Activated T-cell treated with anti-CD3 and anti-CD28 coated beads, Interleukin-2, amount 50 U/mL, for 72 hours (primary cell): ENCODE measurements around the gene PDXP. TPM values are rescaled to one million over a fixed set of nuclear protein-coding genes. Genes with fewer than 3 reads are reported as not detected.
A peak's percentile ranks its signal among the peaks of the same experiment; 100 is the strongest.
"Not testable (repeated sequence)": the region's sequence is repeated elsewhere in the genome, so short reads cannot be mapped to it uniquely, and the experiment has no call there.

ENCODE experiments used
- ATAC-seq, 2 donors: fragments of 150-1000 bp; cut with Tn5 transposase; replicated peaks in 1 of 2; 2 replicates each; pipeline ENCODE4 v1.10.0; 2021; ENCODE audit warnings: moderate library complexity in 2 of 2, mild to moderate bottlenecking in 1 of 2
- DNase-seq, 2 donors: peaks; one replicate each; pipeline ENCODE4 v3.0.0; 2021 to 2022; ENCODE audit warnings: mixed read lengths in 1 of 2
- H3K27ac Mint-ChIP-seq: one replicate; pipeline ENCODE4 v1.8.0; 2022; ENCODE audit warnings: mild to moderate bottlenecking, moderate library complexity, mixed read lengths
- H3K27me3 Mint-ChIP-seq: one replicate; pipeline ENCODE4 v1.8.0; 2022; ENCODE audit warnings: low read depth, mixed read lengths
- H3K36me3 Mint-ChIP-seq, 2 donors: one replicate each; pipeline ENCODE4 v1.8.0; 2022; ENCODE audit warnings: mixed read lengths in 2 of 2, mild to moderate bottlenecking in 1 of 2; ENCODE audit not compliant: insufficient read depth in 2 of 2
- H3K4me1 Mint-ChIP-seq: one replicate; pipeline ENCODE4 v1.8.0; 2022; ENCODE audit warnings: low read depth, mixed read lengths
- H3K4me3 Mint-ChIP-seq, 2 donors: one replicate each; pipeline ENCODE4 v1.8.0; 2022; ENCODE audit warnings: mild to moderate bottlenecking in 2 of 2, mixed read lengths in 2 of 2, moderate library complexity in 2 of 2
- H3K9me3 Mint-ChIP-seq, 2 donors: one replicate each; pipeline ENCODE4 v1.8.0; 2022; ENCODE audit warnings: mixed read lengths in 2 of 2
- total RNA-seq, 2 donors: library from RNA; stranded (reverse); gene quantifications; one replicate each; pipeline ENCODE4 v1.2.3, GENCODE V29; 2022

Gene PDXP, protein sequence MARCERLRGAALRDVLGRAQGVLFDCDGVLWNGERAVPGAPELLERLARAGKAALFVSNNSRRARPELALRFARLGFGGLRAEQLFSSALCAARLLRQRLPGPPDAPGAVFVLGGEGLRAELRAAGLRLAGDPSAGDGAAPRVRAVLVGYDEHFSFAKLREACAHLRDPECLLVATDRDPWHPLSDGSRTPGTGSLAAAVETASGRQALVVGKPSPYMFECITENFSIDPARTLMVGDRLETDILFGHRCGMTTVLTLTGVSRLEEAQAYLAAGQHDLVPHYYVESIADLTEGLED
- total RNA-seq, result 10 to 100 TPM; 14.8 to 17.2 TPM

DNA sequence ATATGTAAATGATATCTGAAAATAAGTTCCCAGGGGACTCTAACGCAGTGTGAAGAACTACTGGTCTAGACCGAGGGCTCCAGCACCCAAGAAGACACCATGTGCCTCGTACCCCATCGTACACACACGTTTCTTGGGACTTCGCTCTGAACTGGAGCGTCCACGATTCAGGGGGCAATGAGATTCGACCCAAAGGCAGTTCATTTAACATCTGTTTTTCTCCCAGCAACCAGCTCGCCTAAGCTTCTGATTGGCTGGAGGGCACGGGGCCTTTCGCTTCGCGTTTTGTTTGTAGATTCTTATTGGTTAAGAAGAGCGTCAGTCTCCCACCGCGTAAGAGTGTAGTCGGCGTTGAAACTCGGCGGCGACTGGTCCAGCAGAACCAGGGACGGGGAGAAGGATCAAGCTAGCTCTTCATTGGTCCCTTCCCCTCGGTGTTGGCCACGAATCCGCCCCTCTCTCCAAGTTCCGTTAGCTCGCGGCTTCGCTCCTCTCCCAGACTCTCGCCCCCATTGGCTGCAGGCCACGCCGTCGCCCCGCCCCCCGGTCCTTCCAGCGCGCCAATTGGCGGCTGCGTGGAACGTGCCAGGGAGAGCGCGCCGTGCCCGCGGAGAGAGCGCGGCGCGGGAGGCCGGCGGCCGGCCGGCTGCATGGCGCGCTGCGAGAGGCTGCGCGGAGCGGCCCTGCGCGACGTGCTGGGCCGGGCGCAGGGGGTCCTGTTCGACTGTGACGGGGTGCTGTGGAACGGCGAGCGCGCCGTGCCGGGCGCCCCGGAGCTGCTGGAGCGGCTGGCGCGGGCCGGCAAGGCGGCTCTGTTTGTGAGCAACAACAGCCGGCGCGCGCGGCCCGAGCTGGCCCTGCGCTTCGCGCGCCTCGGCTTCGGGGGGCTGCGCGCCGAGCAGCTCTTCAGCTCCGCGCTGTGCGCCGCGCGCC, at the start of gene PDXP:
Gene PDXP, plus strand, starts transcription at position 591 of the 933 bp plus-strand sequence. Its CDS starts 60 bp downstream, at position 651.
- ATAC-seq, result peak; percentile 95 to 96
- DNase-seq, result peak; percentile 99
- no peaks in the 10 kb centered on the region for H3K27me3 Mint-ChIP-seq
- H3K4me1 Mint-ChIP-seq, result peaks cover 43% of the 10 kb centered on the region
- no peaks in the 10 kb centered on the region for H3K9me3 Mint-ChIP-seq
- H3K4me3 Mint-ChIP-seq, result peak within 1 kb of the TSS; percentile 89 to 91
- peak within 1 kb of the TSS; percentile 82 for H3K27ac Mint-ChIP-seq
- peaks cover 0 to 4% of the 10 kb centered on the region in 2 donors for H3K36me3 Mint-ChIP-seq

DNA sequence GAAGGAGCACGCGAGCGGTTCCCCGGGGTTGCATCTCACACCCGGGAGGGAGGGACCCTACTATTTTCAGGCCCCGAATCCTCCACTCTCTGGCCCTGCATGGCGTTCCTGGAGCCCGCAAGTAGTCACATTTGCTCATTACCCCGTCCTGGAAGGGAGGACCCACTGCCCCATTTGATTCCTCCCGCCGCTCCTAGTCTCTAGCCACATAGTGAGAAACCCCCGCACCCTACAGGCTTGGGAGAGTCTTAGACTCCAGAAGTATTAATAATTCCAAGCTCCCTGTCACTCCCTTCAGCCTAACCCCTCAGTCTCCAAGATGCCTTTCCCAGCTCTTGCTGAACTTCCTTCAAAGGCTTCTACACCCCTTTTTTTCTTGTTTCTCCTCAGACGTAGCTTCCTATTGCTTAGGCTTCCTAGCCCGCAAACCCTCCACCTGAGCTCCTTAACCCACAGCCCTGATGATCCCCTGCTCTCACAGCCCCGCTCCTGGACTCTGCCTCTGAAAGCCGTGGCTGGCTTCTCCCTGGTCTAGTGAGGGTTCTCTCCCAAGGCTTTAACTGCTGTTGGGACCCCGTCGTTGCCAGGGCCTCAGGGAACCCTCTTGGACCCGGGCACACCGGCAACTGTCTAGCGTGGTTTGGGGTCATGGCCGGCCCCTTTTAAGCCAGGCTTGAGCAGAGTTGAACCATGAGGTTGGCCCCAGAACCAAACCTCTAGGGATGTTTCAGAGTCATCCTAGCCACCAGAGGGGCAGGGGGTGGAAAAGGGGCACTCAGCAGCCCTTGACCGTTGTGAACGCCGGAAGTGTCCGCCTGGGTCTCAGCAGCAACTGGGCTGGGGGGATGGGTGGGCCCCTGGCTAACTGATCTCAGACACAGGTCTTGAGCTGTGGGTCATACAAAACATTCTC, 49.0 kb upstream of the PDXP start:
- peak in 1 of 2 donors; percentile 6 for DNase-seq
- Mint-ChIP-seq H3K27me3 (no peaks in the 10 kb centered on the region), H3K4me3 (peak overlapping the region; percentile 88 to 90), H3K36me3 (peaks cover 3 to 4% of the 10 kb centered on the region in 2 donors), H3K27ac (peak overlapping the region; percentile 71), H3K4me1 (peaks cover 47% of the 10 kb centered on the region), H3K9me3 (peaks cover 0 to 2% of the 10 kb centered on the region in 2 donors)
- ATAC-seq, result no peak

DNA sequence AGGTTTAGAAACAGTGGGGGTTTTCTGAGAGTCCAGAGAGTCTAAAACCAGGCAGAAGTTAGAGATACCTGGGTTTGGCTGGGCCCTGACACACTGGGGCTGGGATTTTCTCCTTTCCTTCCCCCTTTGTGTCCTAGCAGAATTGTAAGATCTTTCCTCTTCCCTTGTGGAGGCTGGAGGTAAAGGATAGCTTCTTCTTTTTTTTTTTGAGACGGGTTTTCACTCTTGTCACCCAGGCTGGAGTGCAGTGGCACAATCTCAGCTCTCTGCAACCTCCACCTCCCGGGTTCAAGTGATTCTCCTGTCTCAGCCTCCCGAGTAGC, 48.4 kb upstream of the PDXP start:
- not testable (repeated sequence) for H3K9me3 Mint-ChIP-seq

DNA sequence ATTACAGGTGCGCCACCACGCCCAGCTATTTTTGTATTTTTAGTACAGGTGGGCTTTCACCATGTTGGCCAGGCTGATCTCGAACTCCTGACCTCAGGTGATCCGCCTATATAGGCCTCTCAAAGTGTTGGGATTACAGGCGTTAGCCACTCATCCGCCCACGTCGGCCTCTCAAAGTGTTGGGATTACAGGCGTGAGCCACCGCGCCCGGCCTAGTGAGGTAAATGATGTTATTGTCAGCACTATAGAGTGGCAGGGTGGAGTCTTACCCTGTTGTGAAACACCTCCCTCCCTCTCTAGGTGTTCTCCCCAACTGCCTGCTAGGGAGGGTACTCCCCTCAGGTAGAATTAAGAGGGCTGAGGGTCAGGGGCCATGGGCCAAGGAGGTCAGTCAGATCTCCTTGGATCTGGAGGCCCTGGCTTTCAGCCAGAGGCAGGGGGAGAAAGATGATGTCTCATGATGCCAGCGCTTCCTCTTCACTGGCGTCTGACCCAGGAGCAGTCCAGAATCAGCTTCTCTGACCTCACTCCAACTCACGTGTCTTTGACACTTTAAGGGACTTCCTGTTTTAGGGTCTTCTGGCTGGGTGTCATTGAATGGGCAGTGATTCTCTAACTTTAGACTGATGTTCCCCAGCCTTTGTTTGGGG, 47.9 kb upstream of the PDXP start:
- H3K27ac Mint-ChIP-seq, result no peak overlapping the region
- H3K27me3 Mint-ChIP-seq, result no peaks in the 10 kb centered on the region
- H3K9me3 Mint-ChIP-seq, result peaks cover 0 to 2% of the 10 kb centered on the region in 2 donors
- DNase-seq (no peak), ATAC-seq (no peak)
- H3K4me1 Mint-ChIP-seq, result peaks cover 37% of the 10 kb centered on the region
- H3K36me3 Mint-ChIP-seq, result peaks cover 4 to 6% of the 10 kb centered on the region in 2 donors
- H3K4me3 Mint-ChIP-seq, result peak overlapping the region; percentile 88 to 90

More for the DNA sequence above, 48.4 kb upstream of the PDXP start:
- H3K27ac Mint-ChIP-seq, result peak overlapping the region; percentile 54
- ATAC-seq, H3K36me3 Mint-ChIP-seq, DNase-seq, H3K27me3 Mint-ChIP-seq: not testable (repeated sequence)
- H3K4me3 Mint-ChIP-seq, result peak overlapping the region; percentile 88 to 90
- H3K4me1 Mint-ChIP-seq, result peaks cover 42% of the 10 kb centered on the region

DNA sequence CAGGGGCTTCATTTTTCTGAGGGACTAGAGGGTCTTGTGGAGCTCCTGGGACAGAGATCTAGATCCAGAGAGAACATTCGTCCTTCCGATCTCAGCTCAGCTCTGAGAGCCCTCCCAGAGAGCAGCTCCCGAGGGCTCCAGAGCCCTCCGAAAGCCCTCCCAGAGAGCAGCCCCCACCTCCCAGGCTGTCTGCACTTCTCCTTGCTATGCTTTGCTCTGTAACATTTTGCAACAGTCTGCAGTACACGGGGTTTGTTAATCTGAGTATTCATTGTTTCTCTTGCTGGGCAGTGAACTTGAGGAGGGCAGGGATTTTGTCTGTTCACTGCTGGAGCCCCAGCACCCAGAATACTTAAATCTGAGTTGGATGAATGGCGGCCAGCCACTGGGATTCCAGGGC, 47.3 kb upstream of the PDXP start:
- Mint-ChIP-seq H3K27ac (no peak overlapping the region), H3K4me3 (peak overlapping the region in 1 of 2 donors; percentile 18), H3K9me3 (peaks cover 0 to 2% of the 10 kb centered on the region in 2 donors)

DNA sequence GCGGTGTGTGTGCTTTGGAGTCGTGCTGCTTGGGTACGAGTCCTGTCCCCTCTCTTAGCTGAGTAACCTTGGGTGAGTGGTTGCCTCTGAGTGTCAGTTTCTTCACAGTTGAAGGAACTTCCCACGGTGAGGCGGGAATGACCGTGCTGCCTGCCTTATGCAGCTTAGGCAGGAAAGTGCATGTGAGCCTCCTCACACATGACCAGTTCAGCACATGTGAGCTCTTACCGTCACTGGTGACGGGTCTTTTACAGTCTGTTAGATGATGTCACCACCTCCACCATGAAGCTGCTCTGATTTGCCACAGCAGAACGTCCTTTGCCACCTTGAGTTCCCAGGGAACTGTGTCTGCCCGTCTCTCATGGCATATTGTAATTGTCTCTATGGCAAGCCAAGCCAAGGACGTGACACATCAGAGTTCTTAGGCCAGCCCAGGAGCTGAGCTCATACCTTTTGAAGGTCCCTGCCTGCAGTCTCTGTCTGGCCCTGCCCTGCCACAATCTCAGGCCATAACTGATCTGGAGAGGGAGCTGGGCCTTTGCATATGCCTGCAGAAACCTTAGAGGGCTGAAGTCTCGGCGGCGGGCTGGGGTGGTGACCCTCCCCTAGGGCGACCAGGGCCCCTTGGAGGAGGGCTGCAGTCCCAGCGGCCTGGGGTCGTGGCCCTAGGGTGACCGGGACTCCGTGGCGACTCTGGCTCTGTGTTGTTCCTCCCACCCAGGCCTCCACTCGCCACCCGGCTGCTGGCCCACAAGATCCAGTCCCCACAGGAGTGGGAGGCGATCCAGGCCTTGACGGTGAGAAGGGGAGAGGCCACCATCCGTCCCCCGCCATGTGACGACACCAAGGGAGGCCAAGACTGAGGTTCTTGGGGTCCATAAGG, 42.1 kb upstream of the PDXP start:
- ATAC-seq (no peak), DNase-seq (no peak)
- no peak overlapping the region for H3K4me3 Mint-ChIP-seq
- no peak overlapping the region for H3K27ac Mint-ChIP-seq
- H3K27me3 Mint-ChIP-seq, result no peaks in the 10 kb centered on the region
- H3K36me3 Mint-ChIP-seq, result peaks cover 0 to 3% of the 10 kb centered on the region in 2 donors
- H3K4me1 Mint-ChIP-seq, result no peaks in the 10 kb centered on the region
- H3K9me3 Mint-ChIP-seq, result no peaks in the 10 kb centered on the region

More for the DNA sequence above, 47.3 kb upstream of the PDXP start:
- H3K36me3 Mint-ChIP-seq, result peaks cover 4 to 6% of the 10 kb centered on the region in 2 donors
- no peaks in the 10 kb centered on the region for H3K27me3 Mint-ChIP-seq
- peaks cover 34% of the 10 kb centered on the region for H3K4me1 Mint-ChIP-seq
- no peak for ATAC-seq
- DNase-seq, result no peak

DNA sequence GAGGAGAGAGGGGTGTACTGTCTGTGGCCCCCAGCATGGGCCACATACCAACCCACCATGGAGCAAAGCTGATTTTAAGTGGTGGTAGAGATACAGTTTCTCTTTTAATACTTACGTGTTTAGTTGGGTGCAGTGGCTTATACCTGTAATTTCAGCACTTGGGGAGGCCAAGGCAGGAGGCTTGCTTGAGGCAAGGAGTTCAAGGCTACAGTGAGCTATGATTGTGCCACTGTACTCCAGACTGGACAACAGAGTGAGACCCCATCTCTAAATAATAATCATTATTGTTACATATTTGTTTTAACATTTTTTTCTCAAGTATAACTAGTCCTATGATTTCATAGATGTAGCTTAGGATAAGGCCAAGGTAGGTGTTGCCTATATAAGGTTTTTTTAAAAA, 41.1 kb upstream of the PDXP start:
- Mint-ChIP-seq H3K9me3 (no peaks in the 10 kb centered on the region), H3K4me1 (no peaks in the 10 kb centered on the region), H3K27me3 (no peaks in the 10 kb centered on the region), H3K27ac (no peak overlapping the region), H3K36me3 (peaks cover 0 to 3% of the 10 kb centered on the region in 2 donors), H3K4me3 (no peak overlapping the region)
- ATAC-seq (no peak), DNase-seq (no peak)

DNA sequence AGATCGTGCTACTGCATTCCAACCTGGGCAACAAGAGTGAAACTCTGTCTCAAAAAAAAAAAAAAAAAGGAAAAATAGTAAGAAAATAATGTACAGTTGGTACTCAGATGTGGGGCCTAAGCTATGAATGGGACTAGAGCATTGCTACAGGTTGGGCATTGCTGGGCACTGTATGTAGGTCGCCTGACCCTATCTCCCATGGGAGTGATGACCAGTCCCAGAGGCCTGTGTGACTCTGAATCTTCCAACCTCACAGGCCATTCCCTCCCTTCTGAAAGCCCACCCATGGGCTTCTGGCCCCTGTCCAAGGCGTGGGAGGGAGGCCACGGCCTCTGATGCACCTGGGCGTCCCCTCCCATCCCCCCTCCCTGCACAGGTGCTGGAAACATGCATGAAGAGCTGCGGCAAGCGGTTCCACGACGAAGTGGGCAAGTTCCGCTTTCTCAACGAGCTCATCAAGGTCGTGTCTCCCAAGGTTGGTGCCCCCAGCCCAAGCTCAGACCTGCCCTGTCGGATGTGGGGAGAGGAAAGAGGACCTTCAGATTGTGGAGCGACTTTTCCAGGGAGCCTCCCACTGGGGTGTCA, 40.4 kb upstream of the PDXP start:
- Mint-ChIP-seq H3K4me1 (no peaks in the 10 kb centered on the region), H3K9me3 (no peaks in the 10 kb centered on the region), H3K27ac (no peak overlapping the region), H3K27me3 (no peaks in the 10 kb centered on the region), H3K4me3 (no peak overlapping the region), H3K36me3 (peaks cover 0 to 3% of the 10 kb centered on the region in 2 donors)
- ATAC-seq (no peak), DNase-seq (no peak)

DNA sequence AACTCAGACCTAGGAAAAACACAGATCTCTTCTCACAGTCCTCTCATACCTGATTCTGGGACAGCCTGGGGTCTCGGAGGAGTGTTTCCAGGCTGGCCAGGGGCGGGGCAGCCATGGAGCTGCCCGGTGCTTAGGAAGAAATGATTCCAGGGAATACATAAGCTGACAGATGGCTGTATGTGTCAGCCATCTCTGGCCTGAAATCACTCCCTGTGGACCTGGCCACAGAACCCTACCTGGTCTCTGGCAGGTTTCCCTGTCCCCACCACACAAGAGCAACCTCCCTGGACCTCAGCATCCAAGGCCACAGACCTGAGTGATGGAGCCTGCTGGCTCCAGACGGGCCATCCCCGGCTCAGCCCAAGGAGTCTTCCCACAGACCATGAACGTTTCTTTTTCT, 39.8 kb upstream of the PDXP start:
- H3K36me3 Mint-ChIP-seq, result peaks cover 0 to 4% of the 10 kb centered on the region in 2 donors
- no peak overlapping the region for H3K4me3 Mint-ChIP-seq
- no peak for ATAC-seq
- no peaks in the 10 kb centered on the region for H3K9me3 Mint-ChIP-seq
- H3K27me3 Mint-ChIP-seq, result no peaks in the 10 kb centered on the region
- DNase-seq, result no peak
- H3K27ac Mint-ChIP-seq, result no peak overlapping the region
- H3K4me1 Mint-ChIP-seq, result peaks cover 3% of the 10 kb centered on the region

DNA sequence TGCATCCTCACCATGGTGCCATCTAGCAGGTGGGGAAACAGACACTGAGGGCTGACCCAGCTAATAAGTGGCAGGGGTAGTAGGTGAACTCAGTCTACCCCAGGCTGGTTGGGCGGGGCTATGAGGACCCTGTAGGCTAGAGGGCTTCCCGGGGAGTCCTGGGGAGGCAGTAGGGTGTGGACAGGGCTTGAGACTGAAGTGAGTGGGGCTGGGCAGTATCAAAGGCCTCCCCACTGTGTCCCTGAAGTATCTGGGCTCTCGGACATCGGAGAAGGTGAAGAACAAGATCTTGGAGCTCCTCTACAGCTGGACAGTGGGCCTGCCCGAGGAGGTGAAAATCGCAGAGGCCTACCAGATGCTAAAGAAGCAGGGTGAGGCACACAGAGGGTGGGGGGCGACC, 38.5 kb upstream of the PDXP start:
- no peak for DNase-seq
- no peaks in the 10 kb centered on the region for H3K9me3 Mint-ChIP-seq

DNA sequence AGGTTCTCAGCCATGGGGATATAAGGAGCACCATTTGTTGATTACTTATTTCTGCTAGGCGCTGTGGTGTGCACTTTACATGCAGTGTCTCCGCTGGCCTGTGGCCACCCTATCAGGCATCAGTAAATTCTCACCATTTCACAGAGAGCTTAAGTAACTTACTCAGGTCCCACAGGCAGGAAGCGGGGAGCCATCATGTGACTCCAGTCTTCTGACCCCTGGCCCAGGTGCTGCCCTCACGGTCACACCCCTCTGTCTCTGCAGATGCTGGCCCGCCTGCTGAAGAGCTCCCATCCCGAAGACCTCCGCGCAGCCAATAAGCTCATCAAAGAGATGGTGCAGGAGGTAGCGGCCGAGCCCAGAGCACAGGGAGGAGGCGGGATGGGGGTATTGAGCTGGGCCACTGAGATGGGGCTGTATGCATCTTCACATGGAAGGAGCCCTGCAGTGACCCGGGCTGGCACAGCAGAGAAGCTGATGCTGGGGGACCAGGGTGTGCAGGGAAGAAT, 37.1 kb upstream of the PDXP start:
- Mint-ChIP-seq H3K36me3 (peaks cover 0 to 2% of the 10 kb centered on the region in 2 donors), H3K9me3 (no peaks in the 10 kb centered on the region), H3K27ac (no peak overlapping the region), H3K27me3 (no peaks in the 10 kb centered on the region), H3K4me3 (no peak overlapping the region), H3K4me1 (peaks cover 27% of the 10 kb centered on the region)
- no peak for DNase-seq
- ATAC-seq, result no peak

More for the DNA sequence above, 38.5 kb upstream of the PDXP start:
- no peak overlapping the region for H3K27ac Mint-ChIP-seq
- H3K36me3 Mint-ChIP-seq, result peaks cover 0 to 2% of the 10 kb centered on the region in 2 donors
- ATAC-seq, result no peak
- H3K4me1 Mint-ChIP-seq, result peaks cover 13% of the 10 kb centered on the region
- no peaks in the 10 kb centered on the region for H3K27me3 Mint-ChIP-seq
- no peak overlapping the region for H3K4me3 Mint-ChIP-seq
